ENCODE measurements around the gene KIF13A. TPM values are rescaled to one million over a fixed set of nuclear protein-coding genes. Genes with fewer than 3 reads are reported as not detected.
"Not testable (repeated sequence)": the region's sequence is repeated elsewhere in the genome, so short reads cannot be mapped to it uniquely, and the experiment has no call there.

The KIF13A gene
- total and polyA plus RNA-seq, 12 donors, result 17.4 to 91.6 (median 52.3) TPM

DNA sequence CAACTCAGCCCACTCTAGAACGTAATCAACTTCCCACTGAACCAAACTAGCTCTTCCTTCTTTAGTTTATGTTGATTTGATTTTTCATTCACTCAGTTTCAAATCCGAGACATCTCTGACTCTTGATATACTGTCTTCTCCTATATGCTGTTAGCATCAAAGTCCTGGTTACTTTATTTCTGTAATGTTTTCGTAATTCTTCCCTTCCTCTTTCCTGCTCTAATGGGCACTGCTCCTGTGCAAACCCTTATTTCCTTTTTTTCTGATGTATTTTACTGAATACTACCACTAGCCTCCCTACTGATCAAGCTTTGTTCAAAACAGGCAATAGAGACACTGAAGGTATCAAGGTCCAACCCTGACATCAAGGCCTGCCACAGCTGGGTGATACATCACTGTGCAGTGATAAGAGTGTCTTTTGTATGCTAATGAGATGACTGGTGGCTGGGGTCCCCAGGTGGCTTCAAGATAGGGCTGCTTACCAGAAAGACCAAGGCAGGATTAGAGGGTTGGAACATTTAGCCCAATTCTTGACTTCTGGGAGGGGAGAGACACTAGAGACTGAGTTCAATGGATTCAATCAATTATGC lies 95.2 kb downstream of the KIF13A start:
- H3K9me3 ChIP-seq (replicated peaks in 1 of 3), result peaks cover 0 to 4% (median 0%) of the 10 kb centered on the region in 3 donors
- DNase-seq, result no peak
- no peaks in the 10 kb centered on the region for H3K4me1 ChIP-seq (replicated peaks in 1 of 2)
- H3K36me3 ChIP-seq (replicated peaks in 1 of 2), result no peaks in the 10 kb centered on the region
- no peak for TF ChIP-seq POLR2A (IDR thresholded peaks at IDR 0.05)
- TF ChIP-seq, protein P1, sequence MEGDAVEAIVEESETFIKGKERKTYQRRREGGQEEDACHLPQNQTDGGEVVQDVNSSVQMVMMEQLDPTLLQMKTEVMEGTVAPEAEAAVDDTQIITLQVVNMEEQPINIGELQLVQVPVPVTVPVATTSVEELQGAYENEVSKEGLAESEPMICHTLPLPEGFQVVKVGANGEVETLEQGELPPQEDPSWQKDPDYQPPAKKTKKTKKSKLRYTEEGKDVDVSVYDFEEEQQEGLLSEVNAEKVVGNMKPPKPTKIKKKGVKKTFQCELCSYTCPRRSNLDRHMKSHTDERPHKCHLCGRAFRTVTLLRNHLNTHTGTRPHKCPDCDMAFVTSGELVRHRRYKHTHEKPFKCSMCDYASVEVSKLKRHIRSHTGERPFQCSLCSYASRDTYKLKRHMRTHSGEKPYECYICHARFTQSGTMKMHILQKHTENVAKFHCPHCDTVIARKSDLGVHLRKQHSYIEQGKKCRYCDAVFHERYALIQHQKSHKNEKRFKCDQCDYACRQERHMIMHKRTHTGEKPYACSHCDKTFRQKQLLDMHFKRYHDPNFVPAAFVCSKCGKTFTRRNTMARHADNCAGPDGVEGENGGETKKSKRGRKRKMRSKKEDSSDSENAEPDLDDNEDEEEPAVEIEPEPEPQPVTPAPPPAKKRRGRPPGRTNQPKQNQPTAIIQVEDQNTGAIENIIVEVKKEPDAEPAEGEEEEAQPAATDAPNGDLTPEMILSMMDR (IDR thresholded peaks at IDR 0.05), result no peak
- H3K27ac ChIP-seq, result no peak overlapping the region
- H3K27me3 ChIP-seq, result no peaks in the 10 kb centered on the region
- WGBS, 4 donors, result 82 to 86% (median 84%) methylated on average over 3 of the region's 3 CpGs
- intact Hi-C loops (cut with DNase I), result no loop called here
- H3K4me3 ChIP-seq, result no peak overlapping the region

DNA sequence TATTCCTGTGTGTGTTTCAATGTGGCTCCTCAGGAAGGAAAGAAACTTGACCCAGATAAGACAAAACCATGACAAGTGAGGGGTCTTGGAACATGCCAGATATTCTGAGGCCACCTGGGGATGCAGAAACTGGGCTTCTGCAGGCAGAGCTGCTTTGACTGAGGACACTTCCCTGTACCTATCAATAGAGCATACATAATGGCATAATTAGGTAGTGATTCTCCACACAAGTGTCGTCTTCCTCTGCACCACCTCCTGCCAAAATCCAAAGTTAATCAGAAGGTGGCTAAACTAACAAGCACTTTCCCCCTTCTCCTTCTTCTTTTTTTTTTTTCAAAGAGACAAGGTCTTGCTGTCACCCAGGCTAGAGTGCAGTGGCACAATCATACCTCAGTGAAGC lies 97.1 kb downstream of the KIF13A start:
- no peak for TF ChIP-seq POLR2A (IDR thresholded peaks at IDR 0.05)
- TF ChIP-seq, protein P1 (IDR thresholded peaks at IDR 0.05), result no peak
- WGBS, 4 donors, result 75 to 92% (median 86%) methylated on average over 1 of the region's 1 CpG
- Histone ChIP-seq H3K36me3 (replicated peaks in 1 of 2) (no peaks in the 10 kb centered on the region), H3K27me3 (no peaks in the 10 kb centered on the region), H3K9me3 (replicated peaks in 1 of 3) (no peaks in the 10 kb centered on the region), H3K27ac (no peak overlapping the region), H3K4me3 (no peak overlapping the region), H3K4me1 (replicated peaks in 1 of 2) (peaks cover 0 to 17% of the 10 kb centered on the region in 2 donors)
- intact Hi-C loops (cut with DNase I), result no loop called here
- no peak for DNase-seq

DNA sequence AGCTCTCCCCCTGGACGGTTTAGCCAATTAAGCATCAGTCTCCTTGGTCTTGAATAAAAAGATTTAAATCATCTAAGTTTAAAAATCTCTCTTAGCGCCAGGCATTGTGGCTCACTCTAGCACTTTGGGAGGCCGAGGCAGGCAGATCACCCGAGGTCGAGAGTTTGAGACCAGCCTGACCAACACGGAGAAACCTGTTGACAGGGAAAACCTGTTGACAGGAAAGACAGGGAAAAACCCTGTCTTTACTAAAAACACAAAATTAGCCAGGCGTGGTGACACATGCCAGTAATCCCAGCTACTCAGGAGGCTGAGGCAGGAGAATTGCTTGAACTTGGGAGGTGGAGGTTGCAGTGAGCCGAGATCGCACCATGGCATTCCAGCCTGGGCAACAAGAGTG lies 97.7 kb downstream of the KIF13A start:
- peaks cover 0 to 22% of the 10 kb centered on the region in 2 donors for H3K4me1 ChIP-seq (replicated peaks in 1 of 2)
- H3K27me3 ChIP-seq; H3K9me3 ChIP-seq (replicated peaks in 1 of 3); H3K27ac ChIP-seq; intact Hi-C loops (cut with DNase I); H3K36me3 ChIP-seq (replicated peaks in 1 of 2); DNase-seq; H3K4me3 ChIP-seq: not testable (repeated sequence)
- WGBS, 4 donors, result 93 to 97% (median 96%) methylated on average over 9 of the region's 9 CpGs

DNA sequence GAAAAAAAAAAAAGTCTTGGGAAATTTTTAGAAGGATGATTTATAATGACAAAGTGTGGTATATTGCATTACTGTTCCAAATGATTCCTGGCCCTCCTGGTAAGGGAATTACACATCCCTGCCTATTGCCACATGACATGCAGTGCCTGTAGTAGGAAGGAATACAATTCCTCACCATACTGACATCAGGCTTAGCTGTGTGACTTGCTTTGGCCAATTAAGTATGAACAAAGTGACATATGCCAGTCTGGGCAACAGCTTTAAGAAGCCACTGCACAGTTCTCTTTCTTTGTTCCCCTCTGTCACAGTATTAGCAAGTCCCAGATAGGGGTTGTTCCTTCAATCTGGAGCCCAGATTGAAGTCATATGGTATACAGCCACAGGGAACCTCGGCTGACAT lies 100.5 kb downstream of the KIF13A start:
- Histone ChIP-seq H3K9me3 (replicated peaks in 1 of 3) (no peaks in the 10 kb centered on the region), H3K4me3 (no peak overlapping the region), H3K36me3 (replicated peaks in 1 of 2) (no peaks in the 10 kb centered on the region), H3K4me1 (replicated peaks in 1 of 2) (peaks cover 0 to 37% of the 10 kb centered on the region in 2 donors), H3K27ac (no peak overlapping the region), H3K27me3 (no peaks in the 10 kb centered on the region)
- intact Hi-C loops (cut with DNase I), result no loop called here
- 83 to 98% (median 85%) methylated on average over 1 of the region's 1 CpG for WGBS, 4 donors
- DNase-seq, result no peak
- TF ChIP-seq, protein P1 (IDR thresholded peaks at IDR 0.05), result no peak

DNA sequence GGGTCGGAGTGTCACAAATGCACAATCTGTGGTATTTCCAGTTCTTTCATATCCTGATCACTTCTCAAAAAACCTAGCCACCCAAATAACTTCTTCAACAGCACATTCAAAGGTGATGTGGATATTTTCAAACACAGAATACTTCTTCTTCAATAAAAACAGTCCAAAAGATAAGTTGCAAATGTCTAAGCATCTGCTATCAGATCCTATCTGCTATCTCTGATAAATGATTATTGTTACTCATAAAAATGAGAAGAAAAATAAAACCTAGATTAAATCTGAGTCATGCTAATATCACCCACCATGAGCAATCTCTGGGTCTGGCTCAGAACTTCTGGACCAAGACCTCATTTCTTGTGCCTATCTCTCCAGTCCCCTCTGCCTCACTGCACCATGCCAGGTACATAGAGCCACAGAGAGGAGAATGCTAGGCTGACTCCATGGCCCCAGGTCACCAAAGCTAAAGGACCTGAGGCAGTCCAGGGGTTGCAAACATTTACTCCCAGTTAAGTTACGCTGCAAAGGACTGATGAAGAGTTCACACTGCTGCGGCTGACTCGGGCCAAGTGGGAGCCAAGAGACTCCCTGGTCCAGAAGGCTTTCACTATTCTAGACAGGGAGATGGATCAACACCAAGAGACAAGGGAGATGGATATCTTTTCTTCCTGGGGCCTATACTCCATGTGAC lies 101.4 kb downstream of the KIF13A start:
- Histone ChIP-seq H3K9me3 (replicated peaks in 1 of 3) (no peaks in the 10 kb centered on the region), H3K36me3 (replicated peaks in 1 of 2) (no peaks in the 10 kb centered on the region), H3K27ac (peak overlapping the region in 3 of 5 donors; percentile 11 to 27 (median 23)), H3K4me3 (no peak overlapping the region), H3K27me3 (no peaks in the 10 kb centered on the region), H3K4me1 (replicated peaks in 1 of 2) (peaks cover 0 to 37% of the 10 kb centered on the region in 2 donors)
- no peak for TF ChIP-seq POLR2A (IDR thresholded peaks at IDR 0.05)
- TF ChIP-seq, protein P1 (IDR thresholded peaks at IDR 0.05), result no peak
- 92 to 96% (median 95%) methylated on average over 4 of the region's 4 CpGs for WGBS, 4 donors
- intact Hi-C loops (cut with DNase I), result no loop called here
- DNase-seq, result peak in 2 of 7 donors; percentile 16 to 28
